Panc1 (cell line): Measurements from ENCODE around the gene MPV17. TPM values are rescaled to one million over a fixed set of nuclear protein-coding genes. Genes with fewer than 3 reads are reported as not detected.

ENCODE experiments used
- ATAC-seq: fragments of 200-7000 bp; cut with Tn5 transposase; 2 replicates; pipeline ENCODE4 v1.9.1; 2020; ENCODE audit warnings: mild to moderate bottlenecking, moderate library complexity
- BruUV-seq: library from RNA; stranded (reverse); fragments of 400-500 nt; replicated peaks from 2 replicates; lab custom pipeline; 2021; lab: Mats Ljungman, UMichigan
- CTCF ChIA-PET: fragments of 300-600 bp; sonication (Branson Sonifier 250); formaldehyde crosslinking; loops from one replicate; lab custom pipeline; 2022; ENCODE audit warnings: antibody characterized with exemption; lab: Charles Lee
- POLR2A ChIA-PET: fragments of 300-600 bp; sonication (Branson Sonifier 250); formaldehyde crosslinking; loops from one replicate; lab custom pipeline; 2022; ENCODE audit warnings: antibody characterized with exemption; lab: Charles Lee
- DNase-seq: peaks from one replicate; pipeline ENCODE4 v3.0.0-alpha.2; 2010; ENCODE audit warnings: low read depth, low spot score
- H3K27ac ChIP-seq: 2 replicates; pipeline ENCODE4 v1.5.1; 2011; ENCODE audit warnings: mild to moderate bottlenecking, low read length, inconsistent platforms
- H3K27me3 ChIP-seq: fragments of 200-500 bp; sonication (Bioruptor generic); 2 replicates; pipeline ENCODE4 v1.6.0; 2014; ENCODE audit warnings: low read length, inconsistent platforms; ENCODE audit not compliant: control insufficient read depth, insufficient read depth
- H3K36me3 ChIP-seq: fragments of 200-500 bp; sonication (Bioruptor generic); 2 replicates; pipeline ENCODE4 v1.5.1; 2014; ENCODE audit warnings: inconsistent platforms, mild to moderate bottlenecking, low read length, moderate library complexity; ENCODE audit not compliant: control insufficient read depth, insufficient read depth
- H3K4me1 ChIP-seq: 2 replicates; pipeline ENCODE4 v1.5.1; 2011; ENCODE audit warnings: inconsistent platforms, mild to moderate bottlenecking, low read length, moderate library complexity; ENCODE audit not compliant: control insufficient read depth, insufficient read depth
- H3K4me3 ChIP-seq, 2 experiments: 2 replicates each; pipeline ENCODE4 v1.5.1; 2011 to 2012; ENCODE audit warnings: low read depth in 2 of 2, low read length in 2 of 2, mild to moderate bottlenecking in 2 of 2, inconsistent platforms in 1 of 2, moderate library complexity in 1 of 2
- H3K9me3 ChIP-seq: fragments of 200-500 bp; sonication (Bioruptor generic); 2 replicates; pipeline ENCODE4 v1.5.1; 2014; ENCODE audit warnings: low read depth, mild to moderate bottlenecking, inconsistent platforms, low read length, moderate library complexity; ENCODE audit not compliant: control insufficient read depth, insufficient read depth
- POLR2AphosphoS5 ChIP-seq: IDR thresholded peaks from 2 replicates; pipeline ENCODE4 v1.6.1; 2012; ENCODE audit warnings: mild to moderate bottlenecking, low read depth, low read length, moderate library complexity
- SIN3A ChIP-seq: IDR thresholded peaks from 2 replicates; pipeline ENCODE4 v1.6.1; 2012; ENCODE audit warnings: low read depth, mild to moderate bottlenecking, low read length, moderate library complexity, borderline replicate concordance; ENCODE audit not compliant: insufficient read depth
- TCF7L2 ChIP-seq: IDR thresholded peaks from 2 replicates; pipeline ENCODE4 v1.6.1; 2011; ENCODE audit warnings: mild to moderate bottlenecking, low read depth, low read length, inconsistent platforms
- in situ Hi-C: cut with HindIII; loops from 2 replicates; pipeline ENCODE4 v1.10.0; 2016; ENCODE audit warnings: low sequenced_read_pairs, low pct_unique_long_range_greater_than_20kb
- intact Hi-C: fragments of 100-400 bp; cut with micrococcal nuclease; formaldehyde crosslinking; loops from one replicate; pipeline ENCODE4 v1.10.0; 2022; ENCODE audit not compliant: unreplicated experiment
- total RNA-seq: library from RNA; stranded (reverse); gene quantifications from one replicate; pipeline ENCODE4 v1.2.1, GENCODE V29; 2021; ENCODE audit not compliant: unreplicated experiment
- TF ChIP-seq, protein P1 (sequence below), 2 experiments: IDR thresholded peaks; 2 replicates each; pipeline ENCODE4 v1.6.1; 2011 to 2012; ENCODE audit warnings: low read depth in 2 of 2, control low read depth in 1 of 2, low read length in 1 of 2, mild to moderate bottlenecking in 1 of 2, moderate library complexity in 1 of 2; ENCODE audit not compliant: insufficient read depth in 1 of 2
- TF ChIP-seq, protein P2 (sequence below): fragments of 450-650 bp; IDR thresholded peaks from 2 replicates; pipeline ENCODE4 v1.5.1; 2017; ENCODE audit warnings: mild to moderate bottlenecking

The MPV17 gene
- total RNA-seq, 1 experiment from 2014 or later, result 89.5 TPM

DNA sequence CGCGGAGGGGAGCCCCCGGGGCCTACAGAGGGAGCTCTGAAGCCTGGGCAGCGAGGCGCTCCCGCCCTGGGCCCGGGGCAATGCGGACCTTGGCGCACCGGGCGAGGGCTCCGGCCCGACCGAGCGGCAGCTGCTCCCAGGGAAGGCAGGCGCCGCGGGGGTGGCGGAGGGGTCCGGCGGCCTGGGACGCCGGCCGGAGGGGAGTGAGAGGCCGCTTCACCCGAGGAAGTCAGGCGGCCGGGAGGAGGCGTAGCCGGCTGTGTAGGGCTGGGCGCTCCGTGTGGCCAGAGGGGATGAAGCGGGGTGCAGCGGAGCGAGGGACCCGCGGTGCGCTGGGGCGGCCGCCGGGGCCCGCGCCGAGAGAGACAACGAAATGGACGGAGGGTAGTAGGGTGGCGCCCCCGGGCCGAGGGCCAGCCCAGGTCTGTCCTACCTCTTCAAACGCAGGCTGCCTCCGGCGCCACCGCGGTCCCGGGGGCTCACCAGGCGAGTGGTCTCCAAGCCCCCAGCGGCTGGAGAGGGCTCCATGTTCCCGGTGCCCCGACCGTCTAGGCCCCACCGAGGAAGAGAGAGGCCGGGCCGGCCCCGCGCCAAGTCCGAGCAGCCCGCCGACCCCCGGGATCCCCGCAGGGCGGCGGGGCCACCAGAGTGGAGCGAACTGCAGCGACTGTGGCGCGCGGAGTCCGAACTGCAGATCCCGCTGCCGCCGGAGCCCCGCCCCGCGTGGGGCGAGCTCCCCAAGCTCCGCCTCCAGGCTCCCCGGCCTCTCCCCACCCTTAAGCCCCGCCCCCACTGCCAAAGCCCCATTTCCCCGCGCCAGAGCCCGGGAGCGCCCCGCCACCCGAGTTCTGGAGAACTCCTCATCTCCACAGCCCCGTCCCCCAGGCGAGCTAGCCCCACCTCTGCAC is 60.3 kb downstream of the MPV17 start, which contains the start of gene SLC30A3:
SLC30A3 (minus strand) TSS at position 669 of the 908 bp plus-strand sequence; CDS start at position 528, 141 bp downstream.
- Histone ChIP-seq H3K27ac (no peak within 1 kb of the TSS), H3K4me1 (peaks cover 7% of the 10 kb centered on the region), H3K9me3 (no peaks in the 10 kb centered on the region), H3K36me3 (no peaks in the 10 kb centered on the region), H3K27me3 (peaks cover 27% of the 10 kb centered on the region), H3K4me3 (peak within 1 kb of the TSS; percentile 43 to 51)
- POLR2A ChIA-PET, result no interaction called here
- intact Hi-C loops, result no loop called here
- BruUV-seq, result no TSS peak
- CTCF ChIA-PET, result interaction anchor here (0.6 to 1.0 kb wide), 3 partner anchors 18 to 452 kb away, joined by 3 to 8 read pairs (median 5); no protein-coding TSS in a partner anchor
- DNase-seq (no peak), ATAC-seq (peak; percentile 70)
- TF ChIP-seq TCF7L2, result no peak
- TF ChIP-seq, protein P1, sequence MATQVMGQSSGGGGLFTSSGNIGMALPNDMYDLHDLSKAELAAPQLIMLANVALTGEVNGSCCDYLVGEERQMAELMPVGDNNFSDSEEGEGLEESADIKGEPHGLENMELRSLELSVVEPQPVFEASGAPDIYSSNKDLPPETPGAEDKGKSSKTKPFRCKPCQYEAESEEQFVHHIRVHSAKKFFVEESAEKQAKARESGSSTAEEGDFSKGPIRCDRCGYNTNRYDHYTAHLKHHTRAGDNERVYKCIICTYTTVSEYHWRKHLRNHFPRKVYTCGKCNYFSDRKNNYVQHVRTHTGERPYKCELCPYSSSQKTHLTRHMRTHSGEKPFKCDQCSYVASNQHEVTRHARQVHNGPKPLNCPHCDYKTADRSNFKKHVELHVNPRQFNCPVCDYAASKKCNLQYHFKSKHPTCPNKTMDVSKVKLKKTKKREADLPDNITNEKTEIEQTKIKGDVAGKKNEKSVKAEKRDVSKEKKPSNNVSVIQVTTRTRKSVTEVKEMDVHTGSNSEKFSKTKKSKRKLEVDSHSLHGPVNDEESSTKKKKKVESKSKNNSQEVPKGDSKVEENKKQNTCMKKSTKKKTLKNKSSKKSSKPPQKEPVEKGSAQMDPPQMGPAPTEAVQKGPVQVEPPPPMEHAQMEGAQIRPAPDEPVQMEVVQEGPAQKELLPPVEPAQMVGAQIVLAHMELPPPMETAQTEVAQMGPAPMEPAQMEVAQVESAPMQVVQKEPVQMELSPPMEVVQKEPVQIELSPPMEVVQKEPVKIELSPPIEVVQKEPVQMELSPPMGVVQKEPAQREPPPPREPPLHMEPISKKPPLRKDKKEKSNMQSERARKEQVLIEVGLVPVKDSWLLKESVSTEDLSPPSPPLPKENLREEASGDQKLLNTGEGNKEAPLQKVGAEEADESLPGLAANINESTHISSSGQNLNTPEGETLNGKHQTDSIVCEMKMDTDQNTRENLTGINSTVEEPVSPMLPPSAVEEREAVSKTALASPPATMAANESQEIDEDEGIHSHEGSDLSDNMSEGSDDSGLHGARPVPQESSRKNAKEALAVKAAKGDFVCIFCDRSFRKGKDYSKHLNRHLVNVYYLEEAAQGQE (IDR thresholded peaks at IDR 0.05; ENCODE audit: insufficient read depth in 1 of 2, low read depth in 2 of 2, low read length in 1 of 2), result no peak
- TF ChIP-seq, protein P2, sequence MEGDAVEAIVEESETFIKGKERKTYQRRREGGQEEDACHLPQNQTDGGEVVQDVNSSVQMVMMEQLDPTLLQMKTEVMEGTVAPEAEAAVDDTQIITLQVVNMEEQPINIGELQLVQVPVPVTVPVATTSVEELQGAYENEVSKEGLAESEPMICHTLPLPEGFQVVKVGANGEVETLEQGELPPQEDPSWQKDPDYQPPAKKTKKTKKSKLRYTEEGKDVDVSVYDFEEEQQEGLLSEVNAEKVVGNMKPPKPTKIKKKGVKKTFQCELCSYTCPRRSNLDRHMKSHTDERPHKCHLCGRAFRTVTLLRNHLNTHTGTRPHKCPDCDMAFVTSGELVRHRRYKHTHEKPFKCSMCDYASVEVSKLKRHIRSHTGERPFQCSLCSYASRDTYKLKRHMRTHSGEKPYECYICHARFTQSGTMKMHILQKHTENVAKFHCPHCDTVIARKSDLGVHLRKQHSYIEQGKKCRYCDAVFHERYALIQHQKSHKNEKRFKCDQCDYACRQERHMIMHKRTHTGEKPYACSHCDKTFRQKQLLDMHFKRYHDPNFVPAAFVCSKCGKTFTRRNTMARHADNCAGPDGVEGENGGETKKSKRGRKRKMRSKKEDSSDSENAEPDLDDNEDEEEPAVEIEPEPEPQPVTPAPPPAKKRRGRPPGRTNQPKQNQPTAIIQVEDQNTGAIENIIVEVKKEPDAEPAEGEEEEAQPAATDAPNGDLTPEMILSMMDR, result no peak
- TF ChIP-seq POLR2AphosphoS5, result no peak
- no peak for TF ChIP-seq SIN3A
- in situ Hi-C loops, result no loop called here

DNA sequence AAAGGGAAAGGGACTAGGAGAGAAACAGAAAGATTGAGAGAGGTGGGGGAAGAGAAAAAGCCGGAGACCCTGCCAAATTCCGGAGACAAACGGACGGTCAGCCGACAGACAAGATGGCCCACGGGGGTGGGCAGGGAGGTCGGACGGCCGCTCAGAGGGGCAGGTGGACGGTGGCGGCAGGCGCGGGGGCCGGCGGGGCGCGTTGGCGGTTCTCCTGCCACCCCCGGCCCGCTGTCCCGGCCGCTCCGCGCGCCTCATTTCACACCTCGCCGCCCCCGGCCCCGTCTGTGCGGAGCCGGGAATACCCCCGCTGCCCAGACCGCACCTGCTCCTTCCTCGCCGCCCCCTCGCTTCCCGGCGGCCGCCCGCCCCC is 61.0 kb downstream of the MPV17 start:
- BruUV-seq, result no TSS peak
- in situ Hi-C loops, result no loop called here
- Histone ChIP-seq H3K36me3 (no peaks in the 10 kb centered on the region), H3K27me3 (peaks cover 27% of the 10 kb centered on the region), H3K4me1 (peaks cover 7% of the 10 kb centered on the region), H3K27ac (no peak overlapping the region), H3K4me3 (peak overlapping the region in 1 of 2 experiments; percentile 43; a peak in 1 of 4 replicates), H3K9me3 (no peaks in the 10 kb centered on the region)
- ATAC-seq, result no peak
- TF ChIP-seq TCF7L2 (no peak), SIN3A (no peak), POLR2AphosphoS5 (no peak)
- TF ChIP-seq, protein P1 (IDR thresholded peaks at IDR 0.05; ENCODE audit: insufficient read depth in 1 of 2, low read depth in 2 of 2, low read length in 1 of 2), result no peak
- TF ChIP-seq, protein P2, result no peak
- intact Hi-C loops, result no loop called here
- DNase-seq, result no peak
- CTCF ChIA-PET, result no interaction called here
- POLR2A ChIA-PET, result no interaction called here
